A673 (cell line): Measurements from ENCODE around the gene APBB2.

Experiments
- EZH2 ChIP-seq: fragments of 200-600 bp; sonication (generic); IDR thresholded peaks from 2 replicates; pipeline ENCODE4 v1.6.1; 2017; ENCODE audit warnings: borderline replicate concordance, low read depth, mild to moderate bottlenecking, mixed read lengths, antibody characterized with exemption, low read length; ENCODE audit not compliant: poor library complexity, severe bottlenecking
- TF ChIP-seq, protein P1 (sequence below): fragments of 300-800, 200-600 bp; sonication (generic); conservative IDR thresholded peaks from 2 replicates; pipeline ENCODE4 v1.5.1; 2017; ENCODE audit warnings: low read depth, mild to moderate bottlenecking, antibody characterized with exemption, low read length, moderate library complexity, mixed read lengths

- no peak for TF ChIP-seq EZH2
- TF ChIP-seq, protein P1, sequence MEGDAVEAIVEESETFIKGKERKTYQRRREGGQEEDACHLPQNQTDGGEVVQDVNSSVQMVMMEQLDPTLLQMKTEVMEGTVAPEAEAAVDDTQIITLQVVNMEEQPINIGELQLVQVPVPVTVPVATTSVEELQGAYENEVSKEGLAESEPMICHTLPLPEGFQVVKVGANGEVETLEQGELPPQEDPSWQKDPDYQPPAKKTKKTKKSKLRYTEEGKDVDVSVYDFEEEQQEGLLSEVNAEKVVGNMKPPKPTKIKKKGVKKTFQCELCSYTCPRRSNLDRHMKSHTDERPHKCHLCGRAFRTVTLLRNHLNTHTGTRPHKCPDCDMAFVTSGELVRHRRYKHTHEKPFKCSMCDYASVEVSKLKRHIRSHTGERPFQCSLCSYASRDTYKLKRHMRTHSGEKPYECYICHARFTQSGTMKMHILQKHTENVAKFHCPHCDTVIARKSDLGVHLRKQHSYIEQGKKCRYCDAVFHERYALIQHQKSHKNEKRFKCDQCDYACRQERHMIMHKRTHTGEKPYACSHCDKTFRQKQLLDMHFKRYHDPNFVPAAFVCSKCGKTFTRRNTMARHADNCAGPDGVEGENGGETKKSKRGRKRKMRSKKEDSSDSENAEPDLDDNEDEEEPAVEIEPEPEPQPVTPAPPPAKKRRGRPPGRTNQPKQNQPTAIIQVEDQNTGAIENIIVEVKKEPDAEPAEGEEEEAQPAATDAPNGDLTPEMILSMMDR: no peak
These were observed 283.1 kb downstream of the APBB2 start for GRCh38 chr4:40931238-40931637.
